ENCODE data around the gene NR3C2. TPM values are rescaled to one million over a fixed set of nuclear protein-coding genes. Genes with fewer than 3 reads are reported as not detected.

The NR3C2 gene
- total and polyA plus RNA-seq, 2 experiments from 2014 or later = 1.2 to 3.0 TPM

GRCh38 chr4:148081745-148082144 is 360.5 kb downstream of the NR3C2 start:
- H3K4me1 Mint-ChIP-seq = peaks cover 2% of the 10 kb centered on the region; the same call in 2 of the 3 replicates
- H2AFZ ChIP-seq = no peak overlapping the region
- H3K27me3 ChIP-seq (ENCODE audit: insufficient read depth) = no peaks in the 10 kb centered on the region
- H3K79me2 ChIP-seq (replicated peaks; ENCODE audit: insufficient read depth) = no peaks in the 10 kb centered on the region
- TF ChIP-seq CREB1 (CRISPR knock-in tag; IDR thresholded peaks at IDR 0.05; ENCODE audit: low read depth) (no peak), EZH2phosphoT487 (IDR thresholded peaks at IDR 0.05; ENCODE audit: unreplicated experiment) (no peak), REST (IDR thresholded peaks at IDR 0.05; ENCODE audit: unreplicated experiment) (no peak), POLR2AphosphoS5 (IDR thresholded peaks at IDR 0.05; ENCODE audit: low read depth) (no peak), ETS1 (IDR thresholded peaks at IDR 0.05) (no peak), EZH2 (IDR thresholded peaks at IDR 0.05; ENCODE audit: low read depth, unreplicated experiment) (no peak), NANOG (IDR thresholded peaks at IDR 0.05; ENCODE audit: borderline replicate concordance) (no peak), ZNF331 (CRISPR knock-in tag; IDR thresholded peaks at IDR 0.05; ENCODE audit: low read depth) (no peak), ZNF114 (CRISPR knock-in tag; IDR thresholded peaks at IDR 0.05) (no peak), ZNF462 (CRISPR knock-in tag; IDR thresholded peaks at IDR 0.05) (no peak), CTCF (conservative IDR thresholded peaks at IDR 0.05; ENCODE audit: low read depth in 2 of 2) (no peak), STAT1 (IDR thresholded peaks at IDR 0.05; ENCODE audit: unreplicated experiment) (no peak), JUNB (IDR thresholded peaks at IDR 0.05; ENCODE audit: unreplicated experiment) (no peak)
- H3K4me1 ChIP-seq (ENCODE audit: insufficient read depth) = no peaks in the 10 kb centered on the region
- no peak overlapping the region for H3K4me3 ChIP-seq
- H3K4me2 ChIP-seq = no peak overlapping the region
- no peaks in the 10 kb centered on the region for H4K20me1 ChIP-seq (replicated peaks; ENCODE audit: insufficient read depth)
- H3K27me3 Mint-ChIP-seq (ENCODE audit: insufficient read depth, low read depth, poor library complexity) = no peaks in the 10 kb centered on the region
- H3K36me3 Mint-ChIP-seq (ENCODE audit: low read depth) = peaks cover 3% of the 10 kb centered on the region; the same call in 1 of the 3 replicates
- H3K36me3 ChIP-seq (ENCODE audit: insufficient read depth) = no peaks in the 10 kb centered on the region
- H3K27ac ChIP-seq (ENCODE audit: low read depth) = no peak overlapping the region
- no peaks in the 10 kb centered on the region for H3F3A ChIP-seq (replicated peaks; ENCODE audit: low read depth)
- ATAC-seq (no peak), DNase-seq (ENCODE audit: low spot score) (no peak)
- no peaks in the 10 kb centered on the region; the same call in 2 of the 3 replicates for H3K9me3 Mint-ChIP-seq
- peaks cover 11% of the 10 kb centered on the region; the same call in 1 of the 2 replicates for H3K9me2 ChIP-seq (ENCODE audit: insufficient read depth)
- no peak overlapping the region for H3K27ac Mint-ChIP-seq
- no peak overlapping the region for H3K4me3 Mint-ChIP-seq
